Measurements from ENCODE around the gene PDZK1.

The PDZK1 gene

GRCh38 chr1:145710291-145711027 lies 3.3 kb upstream of the PDZK1 start:
- TF ChIP-seq CTCF (IDR thresholded peaks at IDR 0.05; ENCODE audit: low read length, missing control alignments) = no peak
- no peak for DNase-seq (ENCODE audit: low read depth)
- no peak overlapping the region for H3K4me3 ChIP-seq (replicated peaks; ENCODE audit: low read depth, low read length)

- H3K4me3 ChIP-seq (replicated peaks; ENCODE audit: low read depth, low read length) = no peak overlapping the region
- DNase-seq (ENCODE audit: low read depth) = no peak
- TF ChIP-seq CTCF (IDR thresholded peaks at IDR 0.05; ENCODE audit: low read length, missing control alignments) = no peak
These were observed 895 bp upstream of the PDZK1 start for GRCh38 chr1:145708063-145708462.

- DNase-seq (ENCODE audit: low read depth) = no peak
- no peak overlapping the region for H3K4me3 ChIP-seq (replicated peaks; ENCODE audit: low read depth, low read length)
- TF ChIP-seq CTCF (IDR thresholded peaks at IDR 0.05; ENCODE audit: low read length, missing control alignments) = no peak
These were observed 993 bp downstream of the PDZK1 start for GRCh38 chr1:145706086-145706664.

GRCh38 chr1:145705622-145706021 lies 1.5 kb downstream of the PDZK1 start:
- H3K4me3 ChIP-seq (replicated peaks; ENCODE audit: low read depth, low read length) = no peak overlapping the region
- no peak for TF ChIP-seq CTCF (IDR thresholded peaks at IDR 0.05; ENCODE audit: low read length, missing control alignments)
- DNase-seq (ENCODE audit: low read depth) = no peak

GRCh38 chr1:145702826-145703225 lies 4.3 kb downstream of the PDZK1 start:
- no peak for TF ChIP-seq CTCF (IDR thresholded peaks at IDR 0.05; ENCODE audit: low read length, missing control alignments)
- H3K4me3 ChIP-seq (replicated peaks; ENCODE audit: low read depth, low read length) = no peak overlapping the region
- DNase-seq (ENCODE audit: low read depth) = no peak

- no peak overlapping the region for H3K4me3 ChIP-seq (replicated peaks; ENCODE audit: low read depth, low read length)
- TF ChIP-seq CTCF (IDR thresholded peaks at IDR 0.05; ENCODE audit: low read length, missing control alignments) = no peak
- DNase-seq (ENCODE audit: low read depth) = no peak
These were observed 5.1 kb downstream of the PDZK1 start for GRCh38 chr1:145702052-145702451.
